Activated CD4-positive, alpha-beta T cell treated with anti-CD3 and anti-CD28 coated beads, Interleukin-2, amount 10 ng/mL, durations not matched to agents 7 days and 5 days (primary cell): ENCODE data around the gene RGS8. TPM values are rescaled to one million over a fixed set of nuclear protein-coding genes. Genes with fewer than 3 reads are reported as not detected.

Experiments used
- CTCF ChIA-PET: fragments of 350-600 bp; sonication (Branson Sonifier 250); formaldehyde crosslinking; loops from one replicate; lab custom pipeline; 2021; ENCODE audit warnings: antibody characterized with exemption; lab: Charles Lee
- POLR2A ChIA-PET: fragments of 350-600 bp; sonication (Branson Sonifier 250); formaldehyde crosslinking; loops from one replicate; lab custom pipeline; 2021; ENCODE audit warnings: antibody characterized with exemption; lab: Charles Lee
- DNase-seq: peaks from one replicate; pipeline ENCODE4 v3.0.0-alpha.2; 2020
- H3K27ac Mint-ChIP-seq: one replicate; pipeline ENCODE4 v1.8.0; 2021; ENCODE audit warnings: mild to moderate bottlenecking, moderate library complexity, mixed read lengths
- H3K27me3 Mint-ChIP-seq: one replicate; pipeline ENCODE4 v1.8.0; 2021; ENCODE audit warnings: mixed read lengths
- H3K36me3 Mint-ChIP-seq: one replicate; pipeline ENCODE4 v1.8.0; 2021; ENCODE audit warnings: low read depth, mixed read lengths
- H3K4me1 Mint-ChIP-seq: one replicate; pipeline ENCODE4 v1.8.0; 2021; ENCODE audit warnings: mixed read lengths
- H3K4me3 Mint-ChIP-seq: one replicate; pipeline ENCODE4 v1.8.0; 2021; ENCODE audit warnings: mild to moderate bottlenecking, moderate library complexity, mixed read lengths
- H3K9me3 Mint-ChIP-seq: one replicate; pipeline ENCODE4 v1.8.0; 2021; ENCODE audit warnings: mixed read lengths
- total RNA-seq, 2 experiments: library from RNA; stranded (reverse); gene quantifications; one replicate each; pipeline ENCODE4 v1.2.3, GENCODE V29; 2021

Gene RGS8, protein sequence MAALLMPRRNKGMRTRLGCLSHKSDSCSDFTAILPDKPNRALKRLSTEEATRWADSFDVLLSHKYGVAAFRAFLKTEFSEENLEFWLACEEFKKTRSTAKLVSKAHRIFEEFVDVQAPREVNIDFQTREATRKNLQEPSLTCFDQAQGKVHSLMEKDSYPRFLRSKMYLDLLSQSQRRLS
- total RNA-seq = not detected

- H3K27ac Mint-ChIP-seq = no peak within 1 kb of the TSS
- no peaks in the 10 kb centered on the region for H3K36me3 Mint-ChIP-seq
- CTCF ChIA-PET = no interaction called here
- peaks cover 29% of the 10 kb centered on the region for H3K27me3 Mint-ChIP-seq
- POLR2A ChIA-PET = no interaction called here
- peaks cover 7% of the 10 kb centered on the region for H3K4me1 Mint-ChIP-seq
- H3K4me3 Mint-ChIP-seq = no peak within 1 kb of the TSS
- no peaks in the 10 kb centered on the region for H3K9me3 Mint-ChIP-seq
- no peak for DNase-seq
These were observed at the start of gene RGS8 for GRCh38 chr1:182684116-182684828. Gene RGS8 (minus strand): TSS chr1:182684587. CDS start chr1:182669649, 14,938 bp downstream.

DNA sequence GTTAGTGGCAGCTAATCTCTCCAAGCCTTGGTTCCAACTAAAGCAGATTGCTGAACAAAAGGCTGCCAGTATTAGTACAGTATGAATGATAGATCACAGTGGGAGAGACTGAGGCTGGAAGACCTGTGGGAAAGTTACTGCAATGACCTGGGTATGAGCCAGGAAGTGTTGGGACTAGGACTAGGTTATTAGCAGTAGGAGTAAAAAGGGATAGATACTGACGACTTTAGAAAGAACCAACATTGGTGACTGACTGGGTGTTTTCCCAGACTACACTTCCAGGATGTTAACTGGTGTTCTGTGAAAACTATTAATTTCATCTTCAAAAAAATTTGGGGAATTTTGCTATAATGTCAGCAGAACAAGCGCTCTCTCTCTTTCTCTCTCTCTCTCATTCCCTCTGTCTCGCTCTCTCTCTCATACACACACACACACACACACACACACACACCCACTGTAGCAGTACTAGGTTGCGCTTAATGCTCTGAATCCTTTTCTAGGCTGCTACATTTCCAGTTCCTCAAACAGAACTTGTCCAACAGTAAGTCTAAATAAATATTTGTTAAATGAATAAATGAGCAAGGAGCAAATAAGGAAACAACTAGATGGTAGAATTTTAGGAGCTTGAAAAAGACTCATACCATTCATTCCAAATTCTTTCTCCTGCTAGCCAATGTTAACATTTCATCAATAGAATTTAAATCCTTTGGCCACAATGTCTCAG, 47.6 kb upstream of the RGS8 start:
- Mint-ChIP-seq H3K27me3 (peaks cover 17% of the 10 kb centered on the region), H3K4me1 (no peaks in the 10 kb centered on the region), H3K27ac (no peak overlapping the region), H3K9me3 (no peaks in the 10 kb centered on the region), H3K4me3 (no peak overlapping the region), H3K36me3 (no peaks in the 10 kb centered on the region)
- ChIA-PET POLR2A (no interaction called here), CTCF (interaction anchor here (0.7 kb wide), 1 partner anchor 439 kb away, joined by 3 read pairs; no protein-coding TSS in a partner anchor)
- no peak for DNase-seq

DNA sequence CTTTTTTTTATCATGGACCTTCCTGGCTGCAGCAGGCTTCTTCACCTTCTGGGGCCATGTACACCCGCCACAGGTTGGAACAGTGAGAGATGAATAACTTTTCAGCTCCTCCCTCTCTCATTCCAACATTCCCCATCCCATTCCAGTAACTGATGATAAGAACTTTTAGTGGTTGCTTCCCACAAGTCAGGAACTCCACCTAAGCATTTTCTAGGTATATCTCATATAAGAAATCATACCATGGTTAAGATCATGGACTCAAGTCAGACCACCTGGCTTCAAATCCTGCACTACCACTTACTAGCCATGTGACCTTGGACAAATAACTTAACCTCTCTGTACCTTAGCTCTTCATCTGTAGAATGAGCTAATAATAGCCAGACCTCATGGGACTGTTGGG, 42.5 kb upstream of the RGS8 start:
- Mint-ChIP-seq H3K4me1 (no peaks in the 10 kb centered on the region), H3K36me3 (no peaks in the 10 kb centered on the region), H3K27ac (no peak overlapping the region), H3K9me3 (no peaks in the 10 kb centered on the region), H3K4me3 (no peak overlapping the region), H3K27me3 (peaks cover 4% of the 10 kb centered on the region)
- CTCF ChIA-PET = no interaction called here
- no peak for DNase-seq
- POLR2A ChIA-PET = no interaction called here

DNA sequence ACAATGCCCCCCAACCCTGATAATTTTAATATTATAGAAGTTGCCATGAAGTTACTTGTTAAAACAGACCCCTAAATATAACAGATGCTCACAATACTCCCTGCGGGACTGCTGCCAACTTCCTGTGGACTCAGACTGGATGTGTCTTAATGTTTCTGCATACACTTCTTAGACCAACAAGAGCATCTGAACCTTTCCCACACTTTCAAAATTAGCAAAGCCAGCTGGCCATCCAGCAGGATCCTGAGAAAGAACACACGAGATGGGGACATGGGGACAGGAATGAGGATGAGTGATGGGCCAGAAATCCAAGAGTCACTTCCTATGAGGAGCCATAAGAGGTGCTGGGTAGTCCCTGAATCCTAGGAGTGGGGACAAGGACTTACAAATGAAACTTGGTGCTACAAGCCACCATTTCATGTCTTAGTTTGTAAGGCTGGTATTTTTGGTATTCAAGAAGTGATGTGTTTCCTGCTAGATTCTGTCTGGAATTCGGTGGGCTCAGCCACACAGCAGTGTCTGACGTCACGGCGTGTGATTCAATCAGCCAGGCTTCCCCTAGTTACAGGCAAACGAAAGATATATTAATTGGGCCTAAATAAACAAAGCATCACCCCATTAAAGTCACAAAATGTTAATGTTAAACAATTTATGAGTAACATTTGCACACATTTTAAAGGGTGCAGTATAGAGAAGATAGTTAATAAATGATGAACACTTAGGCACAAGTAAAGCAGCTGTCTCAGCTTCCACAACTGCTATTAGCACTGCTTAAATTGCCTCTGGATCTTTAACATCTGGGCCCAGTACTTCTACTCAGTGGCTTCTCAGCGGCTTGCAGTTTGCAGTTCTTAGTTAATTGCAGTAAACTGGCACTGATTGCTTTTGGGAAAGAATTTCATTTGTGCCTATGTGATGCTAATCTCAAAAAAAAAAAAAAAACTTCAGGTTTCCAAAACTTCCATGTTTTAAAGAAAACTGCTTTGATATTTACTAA, 41.2 kb upstream of the RGS8 start:
- no peak overlapping the region for H3K4me3 Mint-ChIP-seq
- no peak overlapping the region for H3K27ac Mint-ChIP-seq
- H3K4me1 Mint-ChIP-seq = no peaks in the 10 kb centered on the region
- ChIA-PET CTCF (interaction anchor here (0.6 kb wide), 1 partner anchor 22 kb away, joined by 4 read pairs; no protein-coding TSS in a partner anchor), POLR2A (no interaction called here)
- peaks cover 6% of the 10 kb centered on the region for H3K27me3 Mint-ChIP-seq
- H3K36me3 Mint-ChIP-seq = no peaks in the 10 kb centered on the region
- no peak for DNase-seq
- H3K9me3 Mint-ChIP-seq = no peaks in the 10 kb centered on the region

DNA sequence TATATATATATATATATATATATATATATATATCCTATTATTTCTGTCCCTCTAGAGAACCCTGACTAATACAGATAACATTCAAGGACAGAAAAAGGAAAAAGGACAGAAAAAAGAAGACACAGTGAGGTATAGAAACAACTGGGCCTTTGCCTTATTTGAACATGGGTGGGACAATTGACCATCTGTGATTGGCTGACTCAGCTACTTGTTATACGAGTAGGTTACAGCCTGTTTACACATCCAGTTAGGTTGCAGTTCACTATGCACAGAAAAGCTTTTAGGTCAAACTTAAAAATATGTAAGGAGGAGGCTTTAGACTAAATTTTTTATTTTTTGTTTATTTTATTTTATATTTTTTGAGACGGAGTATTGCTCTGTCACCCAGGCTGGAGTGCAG, 39.8 kb upstream of the RGS8 start:
- no peak for DNase-seq
- Mint-ChIP-seq H3K36me3 (no peaks in the 10 kb centered on the region), H3K9me3 (no peaks in the 10 kb centered on the region), H3K4me3 (no peak overlapping the region), H3K4me1 (no peaks in the 10 kb centered on the region), H3K27ac (no peak overlapping the region), H3K27me3 (peaks cover 6% of the 10 kb centered on the region)
- ChIA-PET CTCF (no interaction called here), POLR2A (no interaction called here)

DNA sequence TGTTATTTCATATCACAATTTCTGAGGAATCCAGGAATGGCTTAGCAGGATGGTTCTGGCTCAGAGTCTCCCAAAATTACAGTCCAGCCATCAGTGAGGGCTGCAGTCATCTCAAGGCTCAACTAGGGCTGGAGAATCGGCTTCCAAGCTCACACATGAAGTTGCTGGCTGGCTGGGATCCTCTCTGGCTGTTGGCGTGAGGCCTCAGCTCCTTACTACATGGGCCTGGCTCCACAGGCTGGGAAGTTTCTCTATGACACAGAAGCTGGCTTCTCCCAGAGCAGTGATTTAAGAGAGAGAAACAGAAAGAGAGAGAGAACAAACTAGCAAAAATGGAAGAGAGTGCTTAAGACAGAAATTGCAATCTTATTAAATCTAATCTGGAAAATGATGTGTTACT, 38.8 kb upstream of the RGS8 start:
- H3K27me3 Mint-ChIP-seq = peaks cover 10% of the 10 kb centered on the region
- no peaks in the 10 kb centered on the region for H3K9me3 Mint-ChIP-seq
- H3K4me3 Mint-ChIP-seq = no peak overlapping the region
- no peak for DNase-seq
- H3K27ac Mint-ChIP-seq = no peak overlapping the region
- POLR2A ChIA-PET = no interaction called here
- no peaks in the 10 kb centered on the region for H3K36me3 Mint-ChIP-seq
- no peaks in the 10 kb centered on the region for H3K4me1 Mint-ChIP-seq
- CTCF ChIA-PET = no interaction called here

GRCh38 chr1:182721525-182721924, 37.1 kb upstream of the RGS8 start:
- H3K4me3 Mint-ChIP-seq = no peak overlapping the region

GRCh38 chr1:182720463-182720862, 36.1 kb upstream of the RGS8 start:
- CTCF ChIA-PET = no interaction called here
- Mint-ChIP-seq H3K4me1 (peaks cover 11% of the 10 kb centered on the region), H3K36me3 (no peaks in the 10 kb centered on the region), H3K4me3 (no peak overlapping the region), H3K27ac (no peak overlapping the region), H3K27me3 (peaks cover 7% of the 10 kb centered on the region), H3K9me3 (no peaks in the 10 kb centered on the region)
- POLR2A ChIA-PET = no interaction called here
- no peak for DNase-seq

More at GRCh38 chr1:182721525-182721924, 37.1 kb upstream of the RGS8 start:
- no peak for DNase-seq
- H3K27ac Mint-ChIP-seq = no peak overlapping the region
- peaks cover 10% of the 10 kb centered on the region for H3K4me1 Mint-ChIP-seq
- ChIA-PET POLR2A (interaction anchor here (0.7 kb wide), 1 partner anchor 86 kb away, joined by 7 read pairs; no protein-coding TSS in a partner anchor), CTCF (no interaction called here)
- H3K36me3 Mint-ChIP-seq = no peaks in the 10 kb centered on the region
- peaks cover 7% of the 10 kb centered on the region for H3K27me3 Mint-ChIP-seq
- H3K9me3 Mint-ChIP-seq = no peaks in the 10 kb centered on the region

DNA sequence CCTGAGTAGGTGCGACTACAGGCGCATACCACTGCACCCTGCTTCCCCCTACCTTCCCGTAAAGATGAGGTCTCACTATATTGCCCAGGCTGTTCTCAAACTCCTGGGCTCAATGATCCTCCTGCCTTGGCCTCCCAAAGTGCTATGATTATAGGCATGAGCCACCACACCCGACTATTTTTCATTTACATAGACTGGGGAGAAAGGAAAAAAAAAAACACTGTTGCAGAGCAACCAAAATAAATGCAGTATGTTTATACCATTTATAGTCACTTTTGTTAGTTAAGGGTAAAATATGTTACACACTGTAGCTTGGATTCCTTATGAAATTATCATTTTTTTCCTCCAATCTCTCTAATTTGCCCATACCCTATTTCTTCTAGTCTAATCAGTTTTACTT, 35.2 kb upstream of the RGS8 start:
- H3K36me3 Mint-ChIP-seq = no peaks in the 10 kb centered on the region
- CTCF ChIA-PET = interaction anchor here (0.7 kb wide), 1 partner anchor 1222 kb away, joined by 3 read pairs; no protein-coding TSS in a partner anchor
- peaks cover 7% of the 10 kb centered on the region for H3K27me3 Mint-ChIP-seq
- POLR2A ChIA-PET = no interaction called here
- no peak overlapping the region for H3K27ac Mint-ChIP-seq
- no peak for DNase-seq
- no peak overlapping the region for H3K4me3 Mint-ChIP-seq
- no peaks in the 10 kb centered on the region for H3K9me3 Mint-ChIP-seq
- peaks cover 11% of the 10 kb centered on the region for H3K4me1 Mint-ChIP-seq

DNA sequence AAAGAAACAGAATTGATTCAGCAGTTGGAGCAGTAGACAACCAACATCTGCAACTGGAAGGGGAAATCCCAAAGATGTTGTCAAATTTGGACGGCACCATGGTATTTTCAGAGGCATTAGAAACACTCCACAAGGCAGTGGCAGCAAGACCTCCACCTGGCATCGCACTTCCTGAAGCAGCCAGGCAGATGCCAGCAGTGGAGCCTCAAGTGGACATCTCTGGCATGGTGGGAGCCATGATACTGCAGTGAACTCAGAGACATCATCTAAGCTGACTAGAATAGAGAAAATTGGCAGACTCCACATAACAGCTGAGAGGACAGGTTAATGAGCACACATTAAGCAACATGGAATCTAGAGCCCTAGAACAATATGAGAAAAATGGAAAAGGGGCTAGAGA, 33.9 kb upstream of the RGS8 start:
- no peaks in the 10 kb centered on the region for H3K9me3 Mint-ChIP-seq
- no peak for DNase-seq

DNA sequence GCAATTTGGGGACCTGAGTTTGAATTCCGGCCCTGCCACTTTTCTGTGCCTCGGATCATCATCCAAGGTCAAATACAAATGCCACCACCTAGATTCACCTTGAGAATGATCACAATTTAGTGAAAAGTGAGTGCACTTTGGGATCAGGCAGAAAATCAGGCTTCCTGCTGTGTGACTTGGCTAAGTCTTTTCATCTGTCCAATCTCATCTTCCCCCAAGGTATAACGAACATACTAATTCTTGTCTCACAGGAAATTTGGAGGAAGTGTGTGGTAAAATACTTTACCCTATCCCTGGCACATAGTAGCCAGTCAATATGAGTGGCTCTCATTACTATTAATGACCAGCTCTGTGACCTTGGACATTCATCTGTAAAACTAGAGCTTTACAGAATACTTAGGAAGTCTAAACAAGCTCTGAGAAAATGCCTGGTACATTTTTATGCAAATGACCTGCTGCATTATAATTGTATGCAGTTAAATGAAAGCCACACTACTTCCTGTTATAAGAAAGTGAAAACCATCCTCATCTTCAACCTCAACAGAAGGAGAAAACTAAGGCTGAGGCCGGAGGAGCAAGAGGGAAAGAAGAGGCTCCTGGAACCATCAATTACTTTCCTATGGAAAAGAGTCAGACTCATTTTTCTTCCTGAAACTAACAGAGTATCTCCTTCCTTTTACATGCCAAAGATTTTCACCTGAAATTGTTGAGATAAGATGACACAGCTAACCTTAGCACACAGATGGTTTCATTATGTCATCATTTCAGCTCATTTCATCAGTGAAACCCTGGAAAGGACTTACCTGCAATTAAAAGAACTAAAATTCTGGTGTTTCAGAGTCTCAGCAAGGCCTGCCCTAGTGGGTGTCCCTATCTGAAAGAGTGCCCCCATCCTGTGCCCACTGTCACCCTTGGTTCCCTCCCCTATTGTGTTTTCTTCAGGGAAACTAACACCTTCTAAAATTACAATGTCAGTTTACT, 32.6 kb upstream of the RGS8 start:
- Mint-ChIP-seq H3K27ac (no peak overlapping the region), H3K4me1 (peaks cover 11% of the 10 kb centered on the region), H3K4me3 (no peak overlapping the region), H3K9me3 (no peaks in the 10 kb centered on the region), H3K27me3 (peaks cover 7% of the 10 kb centered on the region), H3K36me3 (no peaks in the 10 kb centered on the region)
- DNase-seq = no peak
- CTCF ChIA-PET = interaction anchor here (0.9 to 1.3 kb wide), 2 partner anchors 17 to 66 kb away, joined by 3 to 4 read pairs; no protein-coding TSS in a partner anchor
- POLR2A ChIA-PET = no interaction called here

More for the DNA sequence above, 33.9 kb upstream of the RGS8 start:
- no peaks in the 10 kb centered on the region for H3K36me3 Mint-ChIP-seq
- H3K27ac Mint-ChIP-seq = no peak overlapping the region
- peaks cover 7% of the 10 kb centered on the region for H3K27me3 Mint-ChIP-seq
- ChIA-PET POLR2A (no interaction called here), CTCF (no interaction called here)
- H3K4me3 Mint-ChIP-seq = no peak overlapping the region
- peaks cover 11% of the 10 kb centered on the region for H3K4me1 Mint-ChIP-seq
